ENCODE data around the gene COL6A2. TPM values are rescaled to one million over a fixed set of nuclear protein-coding genes. Genes with fewer than 3 reads are reported as not detected.
"Not testable (repeated sequence)": the region's sequence is repeated elsewhere in the genome, so short reads cannot be mapped to it uniquely, and the experiment has no call there.

Gene COL6A2
- total RNA-seq, 1 donor from 2014 or later = 196 TPM

- ATAC-seq; DNase-seq; intact Hi-C loops (cut with micrococcal nuclease): not testable (repeated sequence)
Observed at GRCh38 chr21:46076724-46077123, 21.2 kb upstream of the COL6A2 start.

- ATAC-seq (no peak), DNase-seq (no peak)
- intact Hi-C loops (cut with micrococcal nuclease) = no loop called here
Observed at GRCh38 chr21:46077674-46078101, 20.2 kb upstream of the COL6A2 start.

- intact Hi-C loops (cut with micrococcal nuclease) = no loop called here
- DNase-seq = no peak
Observed at GRCh38 chr21:46078322-46078977, 19.5 kb upstream of the COL6A2 start.

GRCh38 chr21:46078978-46079351 is 18.9 kb upstream of the COL6A2 start:
- DNase-seq (no peak), ATAC-seq (peak; percentile 40)
- intact Hi-C loops (cut with micrococcal nuclease) = no loop called here

More at GRCh38 chr21:46078322-46078977, 19.5 kb upstream of the COL6A2 start:
- ATAC-seq = peak; percentile 50

GRCh38 chr21:46079352-46080170 is 18.4 kb upstream of the COL6A2 start:
- DNase-seq = peak; percentile 62
- peak; percentile 60 for ATAC-seq
- intact Hi-C loops (cut with micrococcal nuclease) = no loop called here

- DNase-seq = peak; percentile 84
- peak; percentile 74 for ATAC-seq
- intact Hi-C loops (cut with micrococcal nuclease) = no loop called here
Observed at GRCh38 chr21:46080171-46081021, 17.5 kb upstream of the COL6A2 start.

GRCh38 chr21:46081022-46081861 is 16.7 kb upstream of the COL6A2 start:
- intact Hi-C loops (cut with micrococcal nuclease) = no loop called here
- DNase-seq (no peak), ATAC-seq (no peak)

GRCh38 chr21:46081862-46082712 is 15.8 kb upstream of the COL6A2 start:
- intact Hi-C loops (cut with micrococcal nuclease) = no loop called here
- ATAC-seq = no peak
- no peak for DNase-seq

GRCh38 chr21:46082713-46082962 is 15.3 kb upstream of the COL6A2 start:
- ATAC-seq = no peak
- no peak for DNase-seq
- intact Hi-C loops (cut with micrococcal nuclease) = no loop called here

- intact Hi-C loops (cut with micrococcal nuclease) = no loop called here
- DNase-seq (no peak), ATAC-seq (no peak)
Observed at GRCh38 chr21:46082963-46083790, 14.7 kb upstream of the COL6A2 start.

- no peak for ATAC-seq
- intact Hi-C loops (cut with micrococcal nuclease) = no loop called here
- no peak for DNase-seq
Observed at GRCh38 chr21:46083791-46084561, 13.9 kb upstream of the COL6A2 start.

GRCh38 chr21:46084709-46085108 is 13.2 kb upstream of the COL6A2 start:
- DNase-seq (peak; percentile 76), ATAC-seq (peak; percentile 52)
- intact Hi-C loops (cut with micrococcal nuclease) = no loop called here

GRCh38 chr21:46085259-46085658 is 12.7 kb upstream of the COL6A2 start:
- DNase-seq; ATAC-seq; intact Hi-C loops (cut with micrococcal nuclease): not testable (repeated sequence)

- ATAC-seq = no peak
- intact Hi-C loops (cut with micrococcal nuclease) = no loop called here
- DNase-seq = no peak
Observed at GRCh38 chr21:46087641-46088040, 10.3 kb upstream of the COL6A2 start.

GRCh38 chr21:46088189-46088588 is 9.7 kb upstream of the COL6A2 start:
- ATAC-seq (no peak), DNase-seq (no peak)
- intact Hi-C loops (cut with micrococcal nuclease) = no loop called here

GRCh38 chr21:46089285-46089684 is 8.6 kb upstream of the COL6A2 start:
- ATAC-seq (no peak), DNase-seq (no peak)
- intact Hi-C loops (cut with micrococcal nuclease) = no loop called here

GRCh38 chr21:46091118-46091517 is 6.8 kb upstream of the COL6A2 start:
- ATAC-seq (no peak), DNase-seq (no peak)
- intact Hi-C loops (cut with micrococcal nuclease) = no loop called here

Measured in left ventricle myocardium superior (tissue), 1 donor.